Spleen (tissue), 11 donors: ENCODE measurements around the gene ZNF275. TPM values are rescaled to one million over a fixed set of nuclear protein-coding genes. Genes with fewer than 3 reads are reported as not detected.
"Not testable (repeated sequence)": the region's sequence is repeated elsewhere in the genome, so short reads cannot be mapped to it uniquely, and the experiment has no call there.

Experiments
- DNase-seq: peaks from one replicate; pipeline ENCODE4 v3.0.0-alpha.2; 2020
- H3K27ac ChIP-seq, 8 donors: fragments of 200-600 bp; sonication (generic) in 7 of 8; 1 replicate in 4 of 8; 2 replicates in 4 of 8; pipeline versions ENCODE4 v1.5.0 to v1.8.0; 2016 to 2021; ENCODE audit warnings: inconsistent platforms in 4 of 8, mild to moderate bottlenecking in 4 of 8, moderate library complexity in 1 of 8
- H3K27me3 ChIP-seq, 7 donors: fragments of 200-600 bp; sonication (generic) in 6 of 7; replicated peaks in 1 of 7; 1 replicate in 4 of 7; 2 replicates in 3 of 7; pipeline versions ENCODE4 v1.5.0 to v1.8.0; 2016 to 2021; ENCODE audit warnings: inconsistent platforms in 3 of 7, mild to moderate bottlenecking in 1 of 7
- H3K36me3 ChIP-seq, 6 donors: fragments of 200-600 bp; sonication (generic) in 5 of 6; 1 replicate in 4 of 6; 2 replicates in 2 of 6; pipeline versions ENCODE4 v1.5.0 to v1.8.0; 2016 to 2021; ENCODE audit warnings: inconsistent platforms in 2 of 6
- H3K4me1 ChIP-seq, 6 donors: fragments of 200-600 bp; sonication (generic) in 5 of 6; 1 replicate in 3 of 6; 2 replicates in 3 of 6; pipeline versions ENCODE4 v1.5.0 to v1.8.0; 2016 to 2021; ENCODE audit warnings: inconsistent platforms in 3 of 6
- H3K4me3 ChIP-seq, 8 donors: fragments of 200-600 bp; sonication (generic) in 7 of 8; 1 replicate in 4 of 8; 2 replicates in 4 of 8; pipeline versions ENCODE4 v1.5.0 to v1.8.0; 2016 to 2021; ENCODE audit warnings: inconsistent platforms in 4 of 8, mild to moderate bottlenecking in 4 of 8, moderate library complexity in 2 of 8
- H3K9me3 ChIP-seq, 8 donors: fragments of 200-600 bp; sonication (generic) in 7 of 8; 1 replicate in 4 of 8; 2 replicates in 4 of 8; pipeline versions ENCODE4 v1.5.0 to v1.8.0; 2016 to 2021; ENCODE audit warnings: inconsistent platforms in 4 of 8
- POLR2A ChIP-seq, 3 donors: fragments of 450-650 bp; IDR thresholded peaks; one replicate each; pipeline ENCODE4 v1.5.1; 2017; ENCODE audit warnings: antibody characterized with exemption in 3 of 3, mild to moderate bottlenecking in 1 of 3
- POLR2AphosphoS5 ChIP-seq, 3 donors: sonication (generic); formaldehyde crosslinking; IDR thresholded peaks; one replicate each; pipeline ENCODE4 v1.5.1; 2017; ENCODE audit warnings: antibody characterized with exemption in 3 of 3
- WGBS, 5 donors: extraction: QIAGEN DNeasy Blood & Tissue Kit in 3 of 5; methylation state at CpG; one replicate each; pipeline versions ENCODE4 v1.1.5 to v1.1.7; 2013 to 2018; 5-methylcytosine and 5-hydroxymethylcytosine counted together
- intact Hi-C: fragments of 100-400 bp; cut with DNase I; formaldehyde crosslinking; loops from one replicate; pipeline ENCODE4 v1.15.0; 2023; ENCODE audit warnings: low total_unique reads
- polyA plus RNA-seq, 3 donors: library from polyadenylated mRNA; stranded (reverse); fragments of 200-250 nt; gene quantifications; one replicate each; pipeline ENCODE4 v1.2.1, GENCODE V29; 2013
- total RNA-seq, 7 donors: library from RNA; depleted of rRNA in 3 of 7; stranded (reverse); fragments of >200 nt in 3 of 7; fragmentation: NEBNext Ultra II Directional in 4 of 7; extraction: Animal tissue kit (Norgen Biotek cat#: 25700) in 4 of 7; gene quantifications; one replicate each; pipeline versions ENCODE4 v1.1.0 to v1.2.1, GENCODE V29; 2016 to 2021
- TF ChIP-seq, protein P1 (sequence below), 11 experiments: fragments of 200-600 bp in 7 of 11; fragments of 450-650 bp in 4 of 11; sonication (generic) in 4 of 11; IDR thresholded peaks in 8 of 11; conservative IDR thresholded peaks in 3 of 11; 1 replicate in 7 of 11; 2 replicates in 4 of 11; pipeline versions ENCODE4 v1.4.0 to v1.8.0; 2016 to 2021; ENCODE audit warnings: antibody characterized with exemption in 11 of 11, inconsistent platforms in 4 of 11, mild to moderate bottlenecking in 1 of 11
- donor health status: healthy with polysubstance abuse.
- donor health status: DM: no; HTN: no; CAD: no; lungs with moderate emphysema.
- donor health status: DM: no; HTN: no; CAD: no.
- donor health status: Bipolar disorder and iron deficiency.
- donor health status: healthy.
- donor health status: DM: no; HTN: no; CAD: no.
- donor health status: DM: yes; HTN: yes; CAD: no.

Gene ZNF275
- total and polyA plus RNA-seq, 10 donors: 2.9 to 33.8 (median 22.8) TPM

DNA sequence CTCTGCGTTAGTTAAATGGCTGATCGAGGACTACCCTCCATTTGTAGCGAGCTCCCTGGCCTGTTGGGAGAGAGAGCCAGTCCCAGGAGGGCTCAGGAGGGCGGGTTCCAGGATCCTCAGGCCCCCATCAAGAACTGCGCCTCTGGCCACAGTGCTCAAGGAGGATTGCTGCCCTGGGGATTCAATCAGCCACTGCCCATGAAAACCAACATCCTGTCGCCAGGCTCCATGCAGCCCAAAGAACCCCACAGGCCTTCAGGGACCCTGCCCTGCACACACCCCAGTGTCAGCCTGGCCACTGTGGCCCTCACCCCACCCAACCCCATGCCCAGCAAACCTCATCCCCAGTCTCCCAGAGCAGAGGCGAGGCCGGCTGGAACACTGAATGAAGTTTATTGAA lies 16.6 kb upstream of the ZNF275 start:
- no peak for TF ChIP-seq POLR2A (IDR thresholded peaks at IDR 0.05)
- TF ChIP-seq POLR2AphosphoS5 (IDR thresholded peaks at IDR 0.05): no peak
- TF ChIP-seq, protein P1, sequence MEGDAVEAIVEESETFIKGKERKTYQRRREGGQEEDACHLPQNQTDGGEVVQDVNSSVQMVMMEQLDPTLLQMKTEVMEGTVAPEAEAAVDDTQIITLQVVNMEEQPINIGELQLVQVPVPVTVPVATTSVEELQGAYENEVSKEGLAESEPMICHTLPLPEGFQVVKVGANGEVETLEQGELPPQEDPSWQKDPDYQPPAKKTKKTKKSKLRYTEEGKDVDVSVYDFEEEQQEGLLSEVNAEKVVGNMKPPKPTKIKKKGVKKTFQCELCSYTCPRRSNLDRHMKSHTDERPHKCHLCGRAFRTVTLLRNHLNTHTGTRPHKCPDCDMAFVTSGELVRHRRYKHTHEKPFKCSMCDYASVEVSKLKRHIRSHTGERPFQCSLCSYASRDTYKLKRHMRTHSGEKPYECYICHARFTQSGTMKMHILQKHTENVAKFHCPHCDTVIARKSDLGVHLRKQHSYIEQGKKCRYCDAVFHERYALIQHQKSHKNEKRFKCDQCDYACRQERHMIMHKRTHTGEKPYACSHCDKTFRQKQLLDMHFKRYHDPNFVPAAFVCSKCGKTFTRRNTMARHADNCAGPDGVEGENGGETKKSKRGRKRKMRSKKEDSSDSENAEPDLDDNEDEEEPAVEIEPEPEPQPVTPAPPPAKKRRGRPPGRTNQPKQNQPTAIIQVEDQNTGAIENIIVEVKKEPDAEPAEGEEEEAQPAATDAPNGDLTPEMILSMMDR (IDR thresholded peaks at IDR 0.05 in 8 of 11, conservative IDR thresholded peaks at IDR 0.05 in 3 of 11): no peak
- intact Hi-C loops: no loop called here
- 84 to 100% (median 87%) methylated on average over 2 to 8 of the region's 8 CpGs for WGBS, 5 donors

DNA sequence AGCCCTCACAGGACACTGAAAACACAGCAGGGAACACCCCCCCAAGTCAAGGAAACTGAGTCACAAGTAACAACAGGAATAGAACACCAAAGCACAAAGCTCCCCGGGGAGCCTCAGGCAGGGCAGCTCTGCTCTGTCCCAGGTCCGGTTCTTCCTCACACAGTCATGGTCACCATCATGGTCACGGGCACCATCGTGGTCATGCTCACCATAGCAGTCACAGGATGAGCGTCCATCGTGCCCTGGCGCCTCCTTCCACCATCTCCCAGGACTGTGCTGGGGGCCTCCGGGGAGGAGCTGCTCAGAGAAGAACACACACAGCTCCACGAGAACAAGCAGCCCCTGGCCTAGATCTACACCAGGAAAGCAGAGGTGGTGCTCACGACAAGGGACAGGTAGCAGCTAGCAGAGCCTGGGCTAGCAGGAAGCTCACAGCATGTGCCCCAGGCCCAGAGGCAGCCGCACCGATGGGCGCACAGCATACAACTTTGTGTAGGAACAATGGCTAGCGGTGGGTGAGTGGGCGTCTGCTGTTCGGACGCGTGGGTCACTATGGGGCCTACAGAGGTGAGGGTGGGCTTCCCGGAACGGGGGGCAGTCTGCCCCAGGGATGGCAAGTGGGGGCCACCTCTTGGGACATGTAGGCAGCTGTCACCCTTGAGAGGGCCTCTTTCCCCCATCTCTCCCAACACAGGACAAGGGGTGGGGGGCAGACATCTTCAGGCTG lies 15.8 kb upstream of the ZNF275 start:
- WGBS, 5 donors: 77 to 100% (median 95%) methylated on average over 2 to 20 of the region's 20 CpGs
- Histone ChIP-seq H3K9me3 (peaks cover 0 to 1% (median 0%) of the 10 kb centered on the region in 8 donors), H3K27ac (no peak overlapping the region), H3K4me1 (no peaks in the 10 kb centered on the region), H3K4me3 (no peak overlapping the region), H3K36me3 (no peaks in the 10 kb centered on the region), H3K27me3 (peaks cover 0 to 16% (median 6%) of the 10 kb centered on the region in 7 donors)
- DNase-seq: no peak
- no peak for TF ChIP-seq POLR2AphosphoS5 (IDR thresholded peaks at IDR 0.05)
- TF ChIP-seq POLR2A (IDR thresholded peaks at IDR 0.05): no peak
- TF ChIP-seq, protein P1 (IDR thresholded peaks at IDR 0.05 in 8 of 11, conservative IDR thresholded peaks at IDR 0.05 in 3 of 11): no peak
- intact Hi-C loops: no loop called here

More for the DNA sequence above, 16.6 kb upstream of the ZNF275 start:
- H3K36me3 ChIP-seq: no peaks in the 10 kb centered on the region
- H3K4me3 ChIP-seq: no peak overlapping the region
- H3K27ac ChIP-seq: no peak overlapping the region
- no peaks in the 10 kb centered on the region for H3K4me1 ChIP-seq
- no peaks in the 10 kb centered on the region for H3K9me3 ChIP-seq
- no peak for DNase-seq
- H3K27me3 ChIP-seq: peaks cover 0 to 16% (median 6%) of the 10 kb centered on the region in 7 donors

DNA sequence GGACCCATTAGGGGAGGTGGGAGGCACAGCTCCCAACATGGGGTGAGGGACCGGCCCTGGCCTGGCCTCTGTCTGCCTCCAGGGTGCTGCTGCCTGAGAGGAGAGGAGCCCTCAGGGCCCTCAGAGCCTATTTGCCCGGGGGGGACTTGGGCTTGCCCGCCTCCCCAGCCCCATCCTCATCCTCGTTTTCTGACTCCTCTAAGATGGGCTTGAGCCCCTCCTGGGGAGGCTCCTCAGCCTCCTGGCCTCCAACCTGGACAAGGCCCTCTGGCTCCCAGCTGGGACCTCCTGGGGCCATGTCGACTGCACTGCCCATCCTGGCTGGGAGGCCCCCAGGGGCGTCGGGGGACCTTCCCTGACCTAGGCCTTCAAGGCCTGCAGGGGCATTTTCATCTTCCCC lies 15.1 kb upstream of the ZNF275 start:
- no peak for DNase-seq
- H3K36me3 ChIP-seq: no peaks in the 10 kb centered on the region
- H3K4me3 ChIP-seq: no peak overlapping the region
- 71 to 100% (median 86%) methylated on average over 1 to 7 of the region's 7 CpGs; no CpG with 5 or more reads in 1 of the 5 donors for WGBS, 5 donors
- peaks cover 0 to 4% (median 0%) of the 10 kb centered on the region in 8 donors for H3K9me3 ChIP-seq
- H3K4me1 ChIP-seq: no peaks in the 10 kb centered on the region
- no peak for TF ChIP-seq POLR2A (IDR thresholded peaks at IDR 0.05)
- TF ChIP-seq, protein P1 (IDR thresholded peaks at IDR 0.05 in 8 of 11, conservative IDR thresholded peaks at IDR 0.05 in 3 of 11): no peak
- no peak for TF ChIP-seq POLR2AphosphoS5 (IDR thresholded peaks at IDR 0.05)
- peaks cover 0 to 16% (median 6%) of the 10 kb centered on the region in 7 donors for H3K27me3 ChIP-seq
- H3K27ac ChIP-seq: no peak overlapping the region
- intact Hi-C loops: no loop called here

DNA sequence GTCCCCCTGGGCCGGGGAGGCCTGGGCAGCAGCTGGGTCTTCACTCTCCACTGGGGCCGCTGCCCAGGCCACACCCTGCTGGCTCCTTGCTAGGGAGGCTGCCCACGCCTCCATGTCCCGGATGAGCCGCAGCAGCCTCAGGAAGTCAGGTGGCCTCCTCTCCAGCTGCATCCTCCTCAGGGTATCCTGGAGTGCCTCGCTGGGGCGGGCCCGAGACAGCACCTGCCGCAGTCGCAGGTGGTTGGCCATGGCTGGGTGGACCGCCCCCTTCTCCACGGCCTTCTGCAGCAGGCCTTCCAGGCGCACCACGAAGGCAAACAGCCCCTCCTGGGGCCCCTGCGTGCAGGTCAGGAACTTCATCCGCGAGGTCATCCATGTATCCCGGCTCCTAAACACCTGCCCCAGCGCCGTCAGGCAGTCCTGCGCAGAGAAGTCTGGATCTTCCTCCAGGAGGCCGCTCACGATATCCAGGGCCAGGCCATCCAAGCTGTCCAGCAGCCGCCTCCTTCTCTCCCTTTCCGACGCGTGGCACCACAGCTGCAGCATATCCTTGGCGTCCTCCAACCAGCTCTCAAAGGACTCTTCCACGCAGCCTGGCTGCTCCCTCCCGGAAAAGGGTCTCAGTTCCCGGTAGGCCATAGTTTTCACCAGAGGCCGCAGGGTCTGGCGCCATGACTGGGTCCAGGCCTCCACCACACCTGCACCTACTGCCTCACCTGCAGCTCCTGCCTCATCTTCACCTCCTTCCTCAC lies 14.5 kb upstream of the ZNF275 start:
- no peak overlapping the region for H3K4me3 ChIP-seq
- H3K27me3 ChIP-seq: peaks cover 0 to 16% (median 6%) of the 10 kb centered on the region in 7 donors
- TF ChIP-seq POLR2AphosphoS5 (IDR thresholded peaks at IDR 0.05) (no peak), POLR2A (IDR thresholded peaks at IDR 0.05) (no peak)
- TF ChIP-seq, protein P1 (IDR thresholded peaks at IDR 0.05 in 8 of 11, conservative IDR thresholded peaks at IDR 0.05 in 3 of 11): no peak
- H3K9me3 ChIP-seq: peaks cover 0 to 4% (median 0%) of the 10 kb centered on the region in 8 donors
- no peak for DNase-seq
- no peaks in the 10 kb centered on the region for H3K36me3 ChIP-seq
- intact Hi-C loops: no loop called here
- no peak overlapping the region for H3K27ac ChIP-seq
- no peaks in the 10 kb centered on the region for H3K4me1 ChIP-seq
- 80 to 88% (median 82%) methylated on average over 8 to 33 of the region's 33 CpGs for WGBS, 5 donors

DNA sequence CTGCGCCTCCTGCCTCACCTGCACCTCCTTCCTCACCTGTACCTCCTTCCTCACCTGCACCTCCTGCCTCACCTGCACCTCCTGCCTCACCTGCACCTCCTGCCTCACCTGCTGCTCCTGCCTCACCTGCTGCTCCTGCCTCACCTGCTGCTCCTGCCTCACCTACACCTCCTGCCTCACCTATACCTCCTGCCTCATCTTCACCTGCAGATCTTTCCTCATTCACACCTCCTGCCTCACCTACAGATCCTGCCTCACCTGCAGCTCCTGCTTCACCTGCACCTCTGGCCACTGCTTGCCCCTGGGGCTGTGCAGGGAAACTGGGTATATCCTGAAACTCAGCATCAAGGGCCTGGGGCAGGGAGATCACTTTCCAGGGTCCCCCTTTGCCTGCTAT lies 13.9 kb upstream of the ZNF275 start:
- H3K27me3 ChIP-seq: peaks cover 0 to 16% (median 6%) of the 10 kb centered on the region in 7 donors
- WGBS, 5 donors: 87 to 95% (median 94%) methylated on average over 1 of the region's 1 CpG; no CpG with 5 or more reads in 1 of the 5 donors
- H3K4me1 ChIP-seq, H3K27ac ChIP-seq, H3K4me3 ChIP-seq, intact Hi-C loops, DNase-seq, H3K9me3 ChIP-seq, H3K36me3 ChIP-seq: not testable (repeated sequence)
